ENCODE data around the gene MUC13. TPM values are rescaled to one million over a fixed set of nuclear protein-coding genes. Genes with fewer than 3 reads are reported as not detected.

MUC13 gene
- total RNA-seq, 1 experiment from 2014 or later: not detected

- no peaks in the 10 kb centered on the region for H3K27me3 Mint-ChIP-seq (ENCODE audit: low read depth)
- H3K27me3 ChIP-seq (ENCODE audit: insufficient read depth, low read length): no peaks in the 10 kb centered on the region
- H3K4me1 ChIP-seq (ENCODE audit: insufficient read depth, low read length): no peaks in the 10 kb centered on the region
- H4K91ac ChIP-seq (ENCODE audit: insufficient read length, low read depth, low read length): no peak overlapping the region
- H3K4me3 Mint-ChIP-seq: no peak overlapping the region
- no peak overlapping the region for H3K56ac ChIP-seq (ENCODE audit: insufficient read length, low read depth, low read length)
- no peak overlapping the region for H3T11ph ChIP-seq (ENCODE audit: low read length)
- H2BK20ac ChIP-seq (ENCODE audit: low read depth, low read length, poor library complexity, severe bottlenecking): no peak overlapping the region
- no peak overlapping the region for H3K9ac ChIP-seq (ENCODE audit: extremely low read depth, insufficient read length, low read length)
- no peak overlapping the region for H3K23ac ChIP-seq (ENCODE audit: insufficient read length, low read depth, low read length)
- peaks cover 0 to 7% (median 0%) of the 10 kb centered on the region in 3 experiments; a peak in 3 of 7 replicates for H3K36me3 Mint-ChIP-seq (ENCODE audit: insufficient read depth in 1 of 3, low read depth in 3 of 3)
- no peak overlapping the region for H2AK5ac ChIP-seq (ENCODE audit: insufficient read length, low read length)
- no peak overlapping the region for H2BK12ac ChIP-seq (ENCODE audit: insufficient read length, low read depth, low read length)
- no peak overlapping the region for H3K4me2 ChIP-seq (ENCODE audit: insufficient read depth, insufficient read length, low read length)
- H3K23me2 ChIP-seq (ENCODE audit: insufficient read length, low read depth, low read length, poor library complexity, severe bottlenecking): no peaks in the 10 kb centered on the region
- H3K9me3 ChIP-seq (ENCODE audit: control insufficient read depth, low read depth, low read length): no peaks in the 10 kb centered on the region
- H3K18ac ChIP-seq (ENCODE audit: insufficient read length, low read depth, low read length): no peak overlapping the region
- no peak overlapping the region for H4K8ac ChIP-seq (replicated peaks; ENCODE audit: insufficient read length, low read depth, low read length)
- no CpG with 5 or more reads among the region's 7 CpGs for WGBS (ENCODE audit: extremely low coverage, insufficient read length, low lambda C conversion rate)
- no peak overlapping the region for H4K5ac ChIP-seq (ENCODE audit: insufficient read length, low read depth, low read length)
- H3K79me2 ChIP-seq (ENCODE audit: insufficient read depth, low read length): no peaks in the 10 kb centered on the region
- H2BK15ac ChIP-seq (ENCODE audit: low read depth, low read length): no peak overlapping the region
- no peak overlapping the region for H2BK5ac ChIP-seq (ENCODE audit: insufficient read length, low read length)
- no peak overlapping the region for H3K14ac ChIP-seq (ENCODE audit: insufficient read depth, low read length)
- H3K9me3 Mint-ChIP-seq: no peaks in the 10 kb centered on the region
- no peak for DNase-seq
- no peaks in the 10 kb centered on the region for H4K20me1 ChIP-seq (ENCODE audit: control insufficient read depth, insufficient read depth, insufficient read length)
- no peak overlapping the region for H3K27ac ChIP-seq (ENCODE audit: insufficient read length, low read depth, low read length)
- no peak overlapping the region for H3K27ac Mint-ChIP-seq
- H3K4me1 Mint-ChIP-seq: 0 out of 4 replicates have a peak, but pooled peaks cover 0 to 6% of the 10 kb centered on the region in 2 experiments
- H3K79me1 ChIP-seq (ENCODE audit: insufficient read depth, low read depth, low read length, poor library complexity, severe bottlenecking): no peaks in the 10 kb centered on the region
- TF ChIP-seq CTCF (conservative IDR thresholded peaks at IDR 0.05): no peak
- no peak overlapping the region for H2AFZ ChIP-seq (ENCODE audit: low read length)
- H3K4ac ChIP-seq (ENCODE audit: low read depth, low read length): no peak overlapping the region
- H2BK120ac ChIP-seq (ENCODE audit: low read depth, low read length, poor library complexity, severe bottlenecking): no peak overlapping the region
These were observed 32.2 kb upstream of the MUC13 start for GRCh38 chr3:124966521-124967445.
